Measurements from ENCODE around the gene PRND.
A peak's percentile ranks its signal among the peaks of the same experiment; 100 is the strongest.

The PRND gene

GRCh38 chr20:4776079-4776630, 54.4 kb downstream of the PRND start:
- DNase-seq (ENCODE audit: low spot score) (peak; percentile 36), FAIRE-seq (no peak)
